HCT116 (cell line): ENCODE results near the gene TMEM184B. TPM values are rescaled to one million over a fixed set of nuclear protein-coding genes. Genes with fewer than 3 reads are reported as not detected.
A peak's percentile ranks its signal among the peaks of the same experiment; 100 is the strongest.

Experiments used
- ATAC-seq: fragments of 200-7000 bp; cut with Tn5 transposase; 2 replicates; pipeline ENCODE4 v1.9.1; 2020; ENCODE audit warnings: mild to moderate bottlenecking, moderate library complexity
- BruUV-seq: library from RNA; stranded (reverse); fragments of 400-500 nt; replicated peaks from 2 replicates; lab custom pipeline; 2021; lab: Mats Ljungman, UMichigan
- CTCF ChIA-PET: fragments of 300-600 bp; sonication (Branson Sonifier 250); formaldehyde crosslinking; loops from one replicate; lab custom pipeline; 2021; ENCODE audit warnings: antibody characterized with exemption; lab: Charles Lee
- POLR2A ChIA-PET: fragments of 300-600, 350-600 bp; sonication (Branson Sonifier 250); formaldehyde crosslinking; loops from one replicate; lab custom pipeline; 2021; ENCODE audit warnings: antibody characterized with exemption; lab: Charles Lee
- RAD21 ChIA-PET, 2 experiments: fragments of 300-600 bp; sonication (Branson Sonifier 250); formaldehyde crosslinking; loops; one replicate each; lab custom pipeline; 2023; ENCODE audit warnings: low total read pairs in 2 of 2; ENCODE audit not compliant: uncharacterized antibody in 2 of 2, unreplicated experiment in 2 of 2, low non-redundant PET in 1 of 2; lab: Charles Lee
- DNase-seq: peaks from one replicate; pipeline ENCODE4 v3.0.0-alpha.2; 2010; ENCODE audit warnings: low read depth, low spot score
- H2AFZ ChIP-seq: fragments of 200-600 bp; shearing (Covaris generic), sonication (generic); 2 replicates; pipeline ENCODE4 v1.6.1; 2017; ENCODE audit warnings: low read depth, mixed run types, mixed read lengths, antibody characterized with exemption, low read length; ENCODE audit not compliant: poor library complexity, severe bottlenecking
- H3K27ac ChIP-seq: 2 replicates; pipeline ENCODE4 v1.5.1; 2012; ENCODE audit warnings: low read depth, low read length
- H3K27me3 ChIP-seq: fragments of 200-600 bp; sonication (generic); 2 replicates; pipeline ENCODE4 v1.6.1; 2016; ENCODE audit warnings: mixed run types, low read length, mixed read lengths; ENCODE audit not compliant: insufficient read depth
- H3K36me3 ChIP-seq, 2 experiments: fragments of 200-500 bp in 1 of 2; fragments of 200-600 bp in 1 of 2; sonication (Bioruptor generic) in 1 of 2; sonication (generic) in 1 of 2; 2 replicates each; pipeline versions ENCODE4 v1.5.1 to v1.6.1; 2014 to 2016; ENCODE audit warnings: low read length in 2 of 2, inconsistent platforms in 1 of 2, mixed read lengths in 1 of 2, mixed run types in 1 of 2; ENCODE audit not compliant: insufficient read depth in 2 of 2, control insufficient read depth in 1 of 2
- H3K4me1 ChIP-seq, 2 experiments: fragments of 200-600 bp in 1 of 2; sonication (generic) in 1 of 2; 2 replicates each; pipeline versions ENCODE4 v1.5.1 to v1.6.1; 2012 to 2017; ENCODE audit warnings: low read length in 2 of 2, inconsistent platforms in 1 of 2, mild to moderate bottlenecking in 1 of 2, mixed read lengths in 1 of 2, mixed run types in 1 of 2, moderate library complexity in 1 of 2; ENCODE audit not compliant: insufficient read depth in 2 of 2, control insufficient read depth in 1 of 2
- H3K4me2 ChIP-seq: fragments of 200-600 bp; sonication (generic); 2 replicates; pipeline ENCODE4 v1.6.1; 2017; ENCODE audit warnings: mixed run types, low read length, mixed read lengths
- H3K4me3 ChIP-seq, 2 experiments: fragments of 200-600 bp in 1 of 2; sonication (generic) in 1 of 2; replicated peaks in 1 of 2; 2 replicates each; pipeline ENCODE4 v1.5.1; 2011 to 2016; ENCODE audit warnings: low read length in 2 of 2, control low read depth in 1 of 2, low read depth in 1 of 2, mild to moderate bottlenecking in 1 of 2, mixed read lengths in 1 of 2, mixed run types in 1 of 2
- H3K79me2 ChIP-seq: fragments of 200-600 bp; sonication (generic); 2 replicates; pipeline ENCODE4 v1.6.1; 2017; ENCODE audit warnings: mild to moderate bottlenecking, mixed run types, low read length, moderate library complexity, mixed read lengths; ENCODE audit not compliant: insufficient read depth
- H3K9ac ChIP-seq: fragments of 200-600 bp; sonication (generic); 2 replicates; pipeline ENCODE4 v1.6.1; 2016; ENCODE audit warnings: low read length, mixed read lengths
- H3K9me2 ChIP-seq: fragments of 200-600 bp; sonication (generic), shearing (Covaris generic); 2 replicates; pipeline ENCODE4 v1.6.1; 2017; ENCODE audit warnings: mixed run types, mild to moderate bottlenecking, moderate library complexity; ENCODE audit not compliant: insufficient read depth
- H3K9me3 ChIP-seq, 2 experiments: fragments of 200-500 bp in 1 of 2; fragments of 200-600 bp in 1 of 2; sonication (Bioruptor generic) in 1 of 2; sonication (generic) in 1 of 2; 2 replicates each; pipeline ENCODE4 v1.6.1; 2014 to 2017; ENCODE audit warnings: low read length in 2 of 2, mixed read lengths in 2 of 2, inconsistent platforms in 1 of 2, low read depth in 1 of 2, mild to moderate bottlenecking in 1 of 2, mixed run types in 1 of 2, moderate library complexity in 1 of 2; ENCODE audit not compliant: control insufficient read depth in 1 of 2, insufficient read depth in 1 of 2
- H4K20me1 ChIP-seq: fragments of 200-600 bp; sonication (generic), shearing (Covaris generic); 2 replicates; pipeline ENCODE4 v1.6.1; 2017; ENCODE audit warnings: mixed run types, mild to moderate bottlenecking, moderate library complexity; ENCODE audit not compliant: insufficient read depth
- ELF1 ChIP-seq: IDR thresholded peaks from 2 replicates; pipeline ENCODE4 v1.6.1; 2012; ENCODE audit warnings: low read depth, borderline replicate concordance
- JUND ChIP-seq: IDR thresholded peaks from 2 replicates; pipeline ENCODE4 v1.6.1; 2012
- POLR2AphosphoS5 ChIP-seq: IDR thresholded peaks from 2 replicates; pipeline ENCODE4 v1.6.1; 2011; ENCODE audit warnings: mild to moderate bottlenecking, low read depth, low read length, moderate library complexity
- YY1 ChIP-seq: IDR thresholded peaks from 2 replicates; pipeline ENCODE4 v1.6.1; 2011; ENCODE audit warnings: low read length, low read depth, moderate library complexity, mild to moderate bottlenecking; ENCODE audit not compliant: insufficient replicate concordance; ENCODE audit errors: extremely low read depth
- ZFX ChIP-seq: fragments of 450-650 bp; IDR thresholded peaks from 2 replicates; pipeline ENCODE4 v1.6.1; 2017
- ZNF274 ChIP-seq: fragments of 200-500 bp; sonication (Bioruptor generic); IDR thresholded peaks from 2 replicates; pipeline ENCODE4 v1.6.1; 2014; ENCODE audit warnings: mild to moderate bottlenecking, low read depth, low read length, inconsistent platforms
- intact Hi-C: fragments of 100-400 bp; cut with micrococcal nuclease; formaldehyde crosslinking; loops from 2 replicates; pipeline ENCODE4 v1.10.0; 2022
- total RNA-seq: library from RNA; stranded (reverse); gene quantifications from one replicate; pipeline ENCODE4 v1.2.1, GENCODE V29; 2021; ENCODE audit not compliant: unreplicated experiment
- TF ChIP-seq, protein P1 (sequence below), 3 experiments: fragments of 200-600 bp in 1 of 3; sonication (generic) in 1 of 3; IDR thresholded peaks in 2 of 3; conservative IDR thresholded peaks in 1 of 3; 2 replicates each; pipeline ENCODE4 v1.5.1; 2012 to 2017; ENCODE audit warnings: low read depth in 2 of 3, low read length in 2 of 3, antibody characterized with exemption in 1 of 3, borderline replicate concordance in 1 of 3, control low read depth in 1 of 3, mild to moderate bottlenecking in 1 of 3, mixed read lengths in 1 of 3, mixed run types in 1 of 3, moderate library complexity in 1 of 3; ENCODE audit not compliant: insufficient read depth in 1 of 3
- TF ChIP-seq, protein P2 (sequence below): IDR thresholded peaks from 2 replicates; pipeline ENCODE4 v1.6.1; 2012; ENCODE audit warnings: low read depth

TMEM184B gene
- total RNA-seq, 1 experiment from 2014 or later: 66.0 TPM

DNA sequence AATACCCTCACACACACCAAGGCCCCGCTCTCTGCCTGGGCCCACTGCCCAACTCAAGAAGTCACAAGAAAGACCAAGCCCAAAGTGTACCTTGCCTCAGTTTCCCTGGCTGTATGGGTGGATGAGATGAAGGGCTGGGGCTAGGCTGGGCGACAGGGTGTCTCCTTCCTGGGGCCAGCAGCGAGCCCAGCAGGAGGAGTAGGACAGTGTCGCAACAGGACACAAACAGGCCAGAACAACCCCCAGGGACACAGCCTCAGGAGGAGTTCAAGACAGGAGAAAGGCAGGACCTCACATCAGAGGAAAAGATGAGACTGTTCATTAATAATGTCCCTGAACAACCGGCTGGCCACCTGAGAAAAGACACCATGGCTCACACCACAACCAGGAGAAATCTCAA, 31.2 kb upstream of the TMEM184B start:
- Histone ChIP-seq H3K4me3 (no peak overlapping the region), H4K20me1 (peaks cover 11% of the 10 kb centered on the region; the same call in 1 of the 2 replicates), H3K9me3 (no peaks in the 10 kb centered on the region), H3K9me2 (no peaks in the 10 kb centered on the region), H3K4me1 (peaks cover 0 to 17% of the 10 kb centered on the region in 2 experiments; a peak in 1 of 4 replicates), H2AFZ (no peak overlapping the region), H3K79me2 (peaks cover 96% of the 10 kb centered on the region), H3K27me3 (no peaks in the 10 kb centered on the region), H3K36me3 (peaks cover 48 to 58% of the 10 kb centered on the region in 2 experiments; a peak in 3 of 4 replicates), H3K9ac (no peak overlapping the region), H3K27ac (0 out of 2 replicates have a peak overlapping the region, but pooled peaks have one; percentile 10), H3K4me2 (no peak overlapping the region)
- ATAC-seq (no peak), DNase-seq (no peak)
- ChIA-PET RAD21 (no interaction called here), POLR2A (no interaction called here), CTCF (no interaction called here)
- intact Hi-C loops: no loop called here
- BruUV-seq: no TSS peak
- TF ChIP-seq JUND (no peak), YY1 (no peak), ELF1 (no peak), ZFX (no peak), ZNF274 (no peak), POLR2AphosphoS5 (no peak)
- TF ChIP-seq, protein P1, sequence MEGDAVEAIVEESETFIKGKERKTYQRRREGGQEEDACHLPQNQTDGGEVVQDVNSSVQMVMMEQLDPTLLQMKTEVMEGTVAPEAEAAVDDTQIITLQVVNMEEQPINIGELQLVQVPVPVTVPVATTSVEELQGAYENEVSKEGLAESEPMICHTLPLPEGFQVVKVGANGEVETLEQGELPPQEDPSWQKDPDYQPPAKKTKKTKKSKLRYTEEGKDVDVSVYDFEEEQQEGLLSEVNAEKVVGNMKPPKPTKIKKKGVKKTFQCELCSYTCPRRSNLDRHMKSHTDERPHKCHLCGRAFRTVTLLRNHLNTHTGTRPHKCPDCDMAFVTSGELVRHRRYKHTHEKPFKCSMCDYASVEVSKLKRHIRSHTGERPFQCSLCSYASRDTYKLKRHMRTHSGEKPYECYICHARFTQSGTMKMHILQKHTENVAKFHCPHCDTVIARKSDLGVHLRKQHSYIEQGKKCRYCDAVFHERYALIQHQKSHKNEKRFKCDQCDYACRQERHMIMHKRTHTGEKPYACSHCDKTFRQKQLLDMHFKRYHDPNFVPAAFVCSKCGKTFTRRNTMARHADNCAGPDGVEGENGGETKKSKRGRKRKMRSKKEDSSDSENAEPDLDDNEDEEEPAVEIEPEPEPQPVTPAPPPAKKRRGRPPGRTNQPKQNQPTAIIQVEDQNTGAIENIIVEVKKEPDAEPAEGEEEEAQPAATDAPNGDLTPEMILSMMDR (IDR thresholded peaks at IDR 0.05 in 2 of 3, conservative IDR thresholded peaks at IDR 0.05 in 1 of 3; ENCODE audit: borderline replicate concordance in 1 of 3, insufficient read depth in 1 of 3, low read depth in 2 of 3, low read length in 2 of 3): no peak
- TF ChIP-seq, protein P2, sequence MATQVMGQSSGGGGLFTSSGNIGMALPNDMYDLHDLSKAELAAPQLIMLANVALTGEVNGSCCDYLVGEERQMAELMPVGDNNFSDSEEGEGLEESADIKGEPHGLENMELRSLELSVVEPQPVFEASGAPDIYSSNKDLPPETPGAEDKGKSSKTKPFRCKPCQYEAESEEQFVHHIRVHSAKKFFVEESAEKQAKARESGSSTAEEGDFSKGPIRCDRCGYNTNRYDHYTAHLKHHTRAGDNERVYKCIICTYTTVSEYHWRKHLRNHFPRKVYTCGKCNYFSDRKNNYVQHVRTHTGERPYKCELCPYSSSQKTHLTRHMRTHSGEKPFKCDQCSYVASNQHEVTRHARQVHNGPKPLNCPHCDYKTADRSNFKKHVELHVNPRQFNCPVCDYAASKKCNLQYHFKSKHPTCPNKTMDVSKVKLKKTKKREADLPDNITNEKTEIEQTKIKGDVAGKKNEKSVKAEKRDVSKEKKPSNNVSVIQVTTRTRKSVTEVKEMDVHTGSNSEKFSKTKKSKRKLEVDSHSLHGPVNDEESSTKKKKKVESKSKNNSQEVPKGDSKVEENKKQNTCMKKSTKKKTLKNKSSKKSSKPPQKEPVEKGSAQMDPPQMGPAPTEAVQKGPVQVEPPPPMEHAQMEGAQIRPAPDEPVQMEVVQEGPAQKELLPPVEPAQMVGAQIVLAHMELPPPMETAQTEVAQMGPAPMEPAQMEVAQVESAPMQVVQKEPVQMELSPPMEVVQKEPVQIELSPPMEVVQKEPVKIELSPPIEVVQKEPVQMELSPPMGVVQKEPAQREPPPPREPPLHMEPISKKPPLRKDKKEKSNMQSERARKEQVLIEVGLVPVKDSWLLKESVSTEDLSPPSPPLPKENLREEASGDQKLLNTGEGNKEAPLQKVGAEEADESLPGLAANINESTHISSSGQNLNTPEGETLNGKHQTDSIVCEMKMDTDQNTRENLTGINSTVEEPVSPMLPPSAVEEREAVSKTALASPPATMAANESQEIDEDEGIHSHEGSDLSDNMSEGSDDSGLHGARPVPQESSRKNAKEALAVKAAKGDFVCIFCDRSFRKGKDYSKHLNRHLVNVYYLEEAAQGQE: no peak
